NOMO-1 treated with DMSO at 0.1 percent for 48 hours (cell line): ENCODE results near the gene ECM1.
A peak's percentile ranks its signal among the peaks of the same experiment; 100 is the strongest.

Experiments
- DNase-seq: peaks from one replicate; lab custom pipeline; 2025; ENCODE audit not compliant: unreplicated experiment; lab: John Stamatoyannopoulos, UW

ECM1 gene

GRCh38 chr1:150507912-150508864, at the start of gene ECM1:
ECM1 (plus strand) TSS chr1:150508109; CDS start chr1:150508210, 101 bp downstream.
- peak; percentile 42 for DNase-seq

GRCh38 chr1:150464422-150464826, 43.5 kb upstream of the ECM1 start:
- DNase-seq: peak; percentile 37

- DNase-seq: no peak
These were observed 40.9 kb upstream of the ECM1 start for GRCh38 chr1:150466964-150467363.

- DNase-seq: no peak
These were observed 38.6 kb upstream of the ECM1 start for GRCh38 chr1:150469291-150469690.

GRCh38 chr1:150472601-150473200, 35.2 kb upstream of the ECM1 start:
- no peak for DNase-seq

- no peak for DNase-seq
These were observed 34.2 kb upstream of the ECM1 start for GRCh38 chr1:150473659-150474058.

GRCh38 chr1:150474869-150475268, 33.0 kb upstream of the ECM1 start:
- no peak for DNase-seq

GRCh38 chr1:150476754-150477153, 31.2 kb upstream of the ECM1 start:
- DNase-seq: no peak

- no peak for DNase-seq
These were observed 30.6 kb upstream of the ECM1 start for GRCh38 chr1:150477320-150477719.

GRCh38 chr1:150477733-150478132, 30.2 kb upstream of the ECM1 start:
- peak; percentile 1 for DNase-seq

GRCh38 chr1:150479370-150479769, 28.5 kb upstream of the ECM1 start:
- no peak for DNase-seq

- DNase-seq: no peak
These were observed 28.0 kb upstream of the ECM1 start for GRCh38 chr1:150479927-150480352.

GRCh38 chr1:150484431-150484830, 23.5 kb upstream of the ECM1 start:
- no peak for DNase-seq

GRCh38 chr1:150484861-150485260, 23.0 kb upstream of the ECM1 start:
- peak; percentile 23 for DNase-seq

- DNase-seq: peak; percentile 98
These were observed 20.7 kb upstream of the ECM1 start, which contains the start of gene TARS2 for GRCh38 chr1:150486966-150487762. TARS2 (plus strand) TSS chr1:150487419; CDS start chr1:150487451, 32 bp downstream.

GRCh38 chr1:150487763-150488115, 20.2 kb upstream of the ECM1 start:
- peak; percentile 5 for DNase-seq

GRCh38 chr1:150493175-150493574, 14.7 kb upstream of the ECM1 start:
- DNase-seq: no peak

GRCh38 chr1:150498342-150498741, 9.6 kb upstream of the ECM1 start:
- no peak for DNase-seq

GRCh38 chr1:150505431-150505830, 2.5 kb upstream of the ECM1 start:
- DNase-seq: no peak

GRCh38 chr1:150508982-150509381, 1.1 kb downstream of the ECM1 start:
- no peak for DNase-seq

GRCh38 chr1:150511551-150511950, 3.6 kb downstream of the ECM1 start:
- DNase-seq: no peak
